LNCAP (cell line): ENCODE data around the gene GABBR2.

ENCODE experiments used
- CTCF ChIP-seq: fragments of 450-650 bp; IDR thresholded peaks from 2 replicates; pipeline ENCODE4 v1.5.1; 2017; ENCODE audit warnings: mild to moderate bottlenecking

Gene GABBR2

GRCh38 chr9:98495530-98495929, 213.2 kb downstream of the GABBR2 start:
- no peak for TF ChIP-seq CTCF

- TF ChIP-seq CTCF, result no peak
Observed at GRCh38 chr9:98494852-98495251, 213.9 kb downstream of the GABBR2 start.

- no peak for TF ChIP-seq CTCF
Observed at GRCh38 chr9:98491828-98492227, 216.9 kb downstream of the GABBR2 start.

GRCh38 chr9:98491231-98491651, 217.5 kb downstream of the GABBR2 start:
- no peak for TF ChIP-seq CTCF

DNA sequence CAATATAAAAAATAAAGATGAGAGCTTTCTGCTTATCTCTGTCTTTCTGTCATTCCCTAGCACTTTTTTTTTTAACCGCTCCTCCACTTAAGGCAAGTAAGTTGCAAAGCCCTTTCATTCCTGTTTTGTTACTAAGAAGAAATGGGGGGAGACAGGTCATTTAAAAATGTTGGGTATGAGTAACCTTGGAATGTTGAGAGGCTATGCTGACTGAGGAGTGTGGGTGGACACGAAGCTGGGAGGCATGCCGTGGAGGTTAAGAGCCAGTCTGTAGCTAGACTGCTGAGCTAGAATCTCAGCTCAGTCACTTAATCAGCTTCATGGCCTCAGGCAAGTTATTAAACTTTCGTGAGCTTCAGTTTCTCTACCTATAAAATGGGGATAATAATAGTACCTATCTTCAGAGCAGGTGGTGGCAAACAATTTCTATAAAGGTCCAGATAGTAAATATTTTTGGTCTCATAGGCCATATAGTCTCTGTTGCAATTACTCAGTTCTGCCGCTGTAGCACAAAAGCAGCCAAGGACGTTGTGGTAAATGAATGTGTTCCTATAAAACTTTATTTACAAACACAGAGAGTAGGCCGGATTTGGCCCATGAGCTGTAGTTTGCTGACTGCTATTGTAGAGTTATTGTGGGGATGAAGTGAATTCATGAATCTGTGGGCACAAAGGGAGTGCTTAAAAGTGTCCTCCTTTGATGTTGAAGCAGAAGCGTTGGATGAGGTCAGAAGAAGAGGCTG, 220.0 kb downstream of the GABBR2 start:
- no peak for TF ChIP-seq CTCF

DNA sequence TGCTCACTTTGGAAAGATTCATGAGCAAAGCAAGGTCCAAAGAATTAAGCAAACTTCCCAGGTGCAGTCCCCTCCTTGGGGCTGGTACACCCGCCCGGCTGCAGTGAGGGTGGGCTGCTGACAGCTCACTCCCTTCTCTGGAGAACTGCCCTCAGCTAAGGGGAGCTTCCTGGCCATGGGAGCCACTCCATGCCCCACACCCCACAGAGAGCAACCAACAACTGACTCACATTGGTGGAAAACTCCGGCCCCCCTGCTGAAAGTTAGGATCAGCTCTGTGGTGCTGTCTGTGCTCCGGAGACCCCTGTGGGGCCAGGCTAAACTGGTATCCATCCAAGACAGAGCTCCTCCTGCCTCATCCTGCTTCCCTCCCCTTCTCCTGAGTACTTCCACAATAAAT, 223.0 kb downstream of the GABBR2 start:
- TF ChIP-seq CTCF, result no peak

GRCh38 chr9:98484162-98484561, 224.6 kb downstream of the GABBR2 start:
- TF ChIP-seq CTCF, result no peak

- no peak for TF ChIP-seq CTCF
Observed at GRCh38 chr9:98482226-98482625, 226.5 kb downstream of the GABBR2 start.
